Neutrophil (primary cell): Measurements from ENCODE around the gene DEPDC5.

ENCODE experiments used
- H3K27ac ChIP-seq: fragments of 200-600 bp; sonication (generic); 2 replicates; pipeline ENCODE4 v1.5.1; 2016; ENCODE audit warnings: mild to moderate bottlenecking, moderate library complexity
- H3K27me3 ChIP-seq: fragments of 200-600 bp; sonication (generic); 2 replicates; pipeline ENCODE4 v1.6.0; 2016; ENCODE audit warnings: mild to moderate bottlenecking
- H3K36me3 ChIP-seq: fragments of 200-600 bp; sonication (generic); 2 replicates; pipeline ENCODE4 v1.5.1; 2017
- H3K4me1 ChIP-seq, 2 experiments: fragments of 200-600 bp in 1 of 2; sonication (generic) in 1 of 2; 1 replicate in 1 of 2; 2 replicates in 1 of 2; pipeline versions ENCODE4 v1.5.1 to v1.6.1; 2013 to 2016; ENCODE audit warnings: low read depth in 1 of 2, low read length in 1 of 2, mild to moderate bottlenecking in 1 of 2, moderate library complexity in 1 of 2; ENCODE audit not compliant: control insufficient read depth in 1 of 2, insufficient read depth in 1 of 2
- H3K4me3 ChIP-seq, 2 experiments: fragments of 200-600 bp in 1 of 2; sonication (generic) in 1 of 2; 1 replicate in 1 of 2; 2 replicates in 1 of 2; pipeline ENCODE4 v1.5.1; 2013 to 2016; ENCODE audit warnings: low read depth in 1 of 2, low read length in 1 of 2, mild to moderate bottlenecking in 1 of 2, moderate library complexity in 1 of 2
- H3K9me3 ChIP-seq: fragments of 200-600 bp; sonication (generic); 2 replicates; pipeline ENCODE4 v1.5.1; 2016
- CTCF ChIP-seq: fragments of 200-600 bp; sonication (generic); IDR thresholded peaks from 2 replicates; pipeline ENCODE4 v1.5.1; 2016; ENCODE audit warnings: antibody characterized with exemption

The DEPDC5 gene

GRCh38 chr22:31922534-31922933 lies 168.7 kb downstream of the DEPDC5 start:
- H3K4me3 ChIP-seq: peak overlapping the region in 1 of 2 experiments; percentile 2
- no peaks in the 10 kb centered on the region for H3K9me3 ChIP-seq
- peak overlapping the region; percentile 82 for H3K27ac ChIP-seq
- H3K4me1 ChIP-seq: peaks cover 67 to 70% of the 10 kb centered on the region in 2 experiments
- TF ChIP-seq CTCF: no peak
- H3K27me3 ChIP-seq: no peaks in the 10 kb centered on the region
- no peaks in the 10 kb centered on the region for H3K36me3 ChIP-seq

GRCh38 chr22:31923136-31923535 lies 169.3 kb downstream of the DEPDC5 start:
- Histone ChIP-seq H3K27me3 (no peaks in the 10 kb centered on the region), H3K4me3 (peak overlapping the region in 1 of 2 experiments; percentile 2), H3K9me3 (no peaks in the 10 kb centered on the region), H3K36me3 (no peaks in the 10 kb centered on the region), H3K27ac (peak overlapping the region; percentile 82), H3K4me1 (peaks cover 61 to 64% of the 10 kb centered on the region in 2 experiments)
- no peak for TF ChIP-seq CTCF

- peaks cover 55 to 57% of the 10 kb centered on the region in 2 experiments for H3K4me1 ChIP-seq
- no peak for TF ChIP-seq CTCF
- H3K36me3 ChIP-seq: no peaks in the 10 kb centered on the region
- H3K27me3 ChIP-seq: no peaks in the 10 kb centered on the region
- peak overlapping the region; percentile 82 for H3K27ac ChIP-seq
- no peaks in the 10 kb centered on the region for H3K9me3 ChIP-seq
- H3K4me3 ChIP-seq: no peak overlapping the region
These were observed 169.9 kb downstream of the DEPDC5 start for GRCh38 chr22:31923747-31924146.

GRCh38 chr22:31925056-31925455 lies 171.2 kb downstream of the DEPDC5 start:
- H3K4me1 ChIP-seq: peaks cover 42 to 44% of the 10 kb centered on the region in 2 experiments
- H3K27ac ChIP-seq: no peak overlapping the region
- no peaks in the 10 kb centered on the region for H3K36me3 ChIP-seq
- H3K9me3 ChIP-seq: no peaks in the 10 kb centered on the region
- H3K4me3 ChIP-seq: no peak overlapping the region
- TF ChIP-seq CTCF: no peak
- no peaks in the 10 kb centered on the region for H3K27me3 ChIP-seq

- no peaks in the 10 kb centered on the region for H3K27me3 ChIP-seq
- H3K4me3 ChIP-seq: no peak overlapping the region
- H3K9me3 ChIP-seq: no peaks in the 10 kb centered on the region
- peaks cover 32 to 35% of the 10 kb centered on the region in 2 experiments for H3K4me1 ChIP-seq
- no peak for TF ChIP-seq CTCF
- no peak overlapping the region for H3K27ac ChIP-seq
- no peaks in the 10 kb centered on the region for H3K36me3 ChIP-seq
These were observed 172.2 kb downstream of the DEPDC5 start for GRCh38 chr22:31926024-31926423.

GRCh38 chr22:31926969-31927368 lies 173.2 kb downstream of the DEPDC5 start:
- H3K4me1 ChIP-seq: peaks cover 23 to 25% of the 10 kb centered on the region in 2 experiments
- H3K4me3 ChIP-seq: no peak overlapping the region
- no peaks in the 10 kb centered on the region for H3K9me3 ChIP-seq
- no peaks in the 10 kb centered on the region for H3K36me3 ChIP-seq
- no peak overlapping the region for H3K27ac ChIP-seq
- TF ChIP-seq CTCF: no peak
- H3K27me3 ChIP-seq: no peaks in the 10 kb centered on the region
